Fibroblast of skin of abdomen (primary cell): ENCODE measurements around the gene EXOC4.

Experiments used
- DNase-seq: peaks from one replicate; pipeline ENCODE4 v3.0.0-alpha.2; 2013

The EXOC4 gene

DNA sequence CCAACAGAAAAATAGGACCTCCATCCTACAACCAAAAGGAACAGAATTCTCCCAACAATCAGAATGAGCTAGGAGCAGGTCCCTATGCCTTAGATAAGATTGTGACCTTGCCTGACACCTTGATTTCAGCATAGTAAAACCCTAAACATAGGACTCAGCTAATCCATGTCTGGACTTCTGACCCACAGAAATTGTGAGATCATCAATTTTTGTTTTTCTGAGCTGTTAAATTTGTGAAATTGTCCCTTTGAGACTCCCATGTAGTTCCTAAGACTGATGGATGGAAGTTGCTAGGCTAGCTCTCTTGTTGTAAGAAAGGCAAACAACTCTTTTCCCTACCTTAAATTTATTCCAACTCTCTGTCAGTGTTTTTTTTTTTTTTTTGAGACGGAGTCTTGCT is 244.2 kb downstream of the EXOC4 start:
- DNase-seq, result no peak

DNA sequence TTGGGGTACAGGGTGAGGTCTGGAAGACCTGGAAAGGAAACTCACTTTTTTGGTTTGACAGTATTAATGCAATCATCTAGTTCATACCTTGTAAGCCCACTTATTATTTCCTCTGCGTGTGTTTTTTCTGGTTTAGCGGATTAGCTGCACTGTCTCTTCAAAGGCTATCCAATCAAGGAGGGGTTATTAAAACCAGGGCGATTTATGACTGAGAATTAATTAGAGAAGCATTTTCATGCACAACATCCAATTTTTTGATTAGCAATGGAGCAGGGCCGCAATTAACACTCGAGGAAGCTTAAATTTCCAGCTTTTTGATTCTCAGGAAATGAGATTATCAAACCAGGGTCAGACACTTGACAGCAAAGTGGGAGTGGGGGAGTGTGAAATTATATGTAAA is 248.9 kb downstream of the EXOC4 start:
- no peak for DNase-seq

DNA sequence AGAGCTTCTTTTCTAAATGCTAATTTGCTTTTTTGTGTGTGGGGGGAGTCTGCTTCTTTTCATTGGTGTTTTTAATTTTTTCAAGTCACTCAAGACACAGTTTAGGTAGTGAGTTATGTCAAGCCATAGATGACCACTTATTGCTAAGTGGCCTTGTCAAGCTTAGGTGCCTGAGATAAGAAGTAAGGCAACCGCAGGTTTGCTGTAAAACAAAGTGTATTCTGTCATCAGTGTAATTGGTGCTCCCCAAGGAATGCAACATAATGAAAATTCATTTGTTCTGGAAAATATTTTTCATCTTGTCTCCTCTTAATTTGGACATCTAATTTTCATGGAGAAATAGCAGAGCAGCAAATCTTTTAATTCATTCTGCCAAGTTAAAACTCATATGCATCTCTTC is 249.6 kb downstream of the EXOC4 start:
- no peak for DNase-seq

DNA sequence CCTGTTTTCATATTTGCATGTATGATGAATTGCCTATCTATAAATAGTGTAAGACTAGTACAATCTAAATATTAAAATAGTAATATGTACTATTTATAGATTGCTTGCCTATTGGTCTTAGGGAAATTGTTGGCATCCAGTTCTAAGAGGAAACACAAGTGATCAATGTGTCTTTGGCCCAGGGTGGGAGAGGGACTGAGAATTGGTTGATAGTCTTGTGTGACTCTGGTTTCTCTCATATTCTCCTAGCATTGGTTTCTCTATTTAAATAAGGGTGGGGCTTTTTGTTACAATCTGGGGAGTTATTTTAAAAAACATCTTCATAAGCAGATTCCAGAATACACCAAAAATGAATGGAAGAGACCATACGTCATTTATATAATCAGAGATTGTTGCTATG is 250.1 kb downstream of the EXOC4 start:
- no peak for DNase-seq

DNA sequence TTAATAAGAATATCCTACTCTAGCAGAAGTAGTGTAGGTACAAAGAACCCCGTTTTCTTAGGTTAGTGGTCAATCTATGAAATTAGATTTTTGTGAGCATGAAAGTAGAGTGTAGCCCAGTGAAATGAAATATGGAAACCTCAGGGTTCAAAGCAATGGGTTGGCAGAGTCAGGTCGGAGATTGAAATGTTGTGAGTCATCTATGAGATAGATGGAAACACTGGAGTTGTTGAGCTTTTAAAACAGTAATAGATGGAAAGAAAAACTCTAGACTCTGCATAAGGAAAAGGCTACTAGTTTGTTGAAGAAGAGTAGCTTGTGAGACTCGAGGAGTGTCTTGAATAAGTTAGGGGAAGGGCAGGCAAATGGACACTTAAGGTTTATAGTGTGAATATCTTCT is 251.9 kb downstream of the EXOC4 start:
- DNase-seq, result no peak

DNA sequence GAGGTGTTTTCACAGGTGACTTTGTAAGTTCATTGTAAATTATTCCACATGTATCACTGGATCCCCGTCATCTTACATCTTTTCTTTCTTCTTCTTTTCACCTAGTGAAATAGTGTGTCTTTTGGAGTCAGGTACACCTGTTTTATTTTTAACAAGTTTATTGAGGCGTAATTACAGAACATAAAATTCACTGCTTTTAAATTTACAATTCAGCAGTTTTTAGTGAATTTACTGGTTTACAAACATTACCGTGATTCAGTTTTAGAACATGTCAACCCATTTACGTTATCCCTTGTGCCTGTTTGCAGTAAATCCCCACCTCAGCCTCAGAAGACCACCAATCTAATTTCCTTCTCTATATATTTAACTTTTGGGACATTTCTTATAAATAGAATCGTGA is 256.9 kb downstream of the EXOC4 start:
- no peak for DNase-seq

DNA sequence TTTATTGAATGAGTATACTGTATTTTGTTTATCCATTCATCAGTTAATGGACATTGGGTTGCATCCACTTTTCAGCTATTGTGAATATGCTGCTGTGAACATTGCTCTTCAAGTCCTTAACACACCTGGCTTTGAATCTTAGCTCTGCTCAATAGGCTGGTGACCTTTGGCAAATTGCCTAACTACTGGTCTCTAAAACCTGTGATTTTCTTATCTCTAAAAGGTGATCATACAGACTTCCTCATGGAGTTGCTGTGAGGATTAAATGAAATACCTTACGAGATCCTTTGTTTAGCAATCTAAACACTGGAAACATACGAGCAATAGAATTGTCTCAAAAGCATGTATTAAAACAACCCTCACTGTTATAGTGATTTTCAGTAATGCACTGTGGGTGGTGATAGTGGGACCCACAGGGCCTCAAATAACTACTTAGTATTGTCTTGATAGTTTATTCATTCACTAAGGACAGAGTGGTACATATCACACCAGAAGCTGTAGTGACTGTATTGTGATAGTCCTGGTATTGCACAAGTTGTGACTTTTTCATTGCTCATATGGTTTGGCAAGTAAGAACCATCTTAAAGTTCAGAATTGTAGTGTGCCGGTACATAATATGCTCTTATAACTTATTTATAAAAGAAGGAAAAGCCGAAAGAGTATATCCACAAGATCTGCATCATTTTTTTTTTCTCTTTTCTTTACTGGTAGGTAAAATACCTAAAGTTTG is 257.6 kb downstream of the EXOC4 start:
- DNase-seq, result no peak

DNA sequence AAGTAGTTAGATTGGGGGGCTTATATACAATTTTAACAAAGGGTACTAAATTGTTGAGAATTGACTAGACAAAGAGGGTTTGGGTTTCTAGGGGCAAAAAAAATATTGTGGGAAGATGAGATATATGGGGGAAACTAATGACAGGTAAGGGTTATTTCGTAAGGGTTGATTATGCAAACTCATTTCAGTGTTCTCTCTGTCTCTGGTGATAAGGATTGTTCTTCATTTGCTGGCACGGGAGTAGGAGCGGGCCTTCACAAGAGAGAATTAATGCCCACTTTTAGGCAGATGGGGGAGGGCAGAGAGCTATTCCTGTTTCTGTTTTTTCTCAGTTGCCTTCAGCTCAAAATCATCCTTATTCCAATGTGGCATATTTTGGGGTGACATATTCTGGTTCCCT is 258.4 kb downstream of the EXOC4 start:
- DNase-seq, result no peak

DNA sequence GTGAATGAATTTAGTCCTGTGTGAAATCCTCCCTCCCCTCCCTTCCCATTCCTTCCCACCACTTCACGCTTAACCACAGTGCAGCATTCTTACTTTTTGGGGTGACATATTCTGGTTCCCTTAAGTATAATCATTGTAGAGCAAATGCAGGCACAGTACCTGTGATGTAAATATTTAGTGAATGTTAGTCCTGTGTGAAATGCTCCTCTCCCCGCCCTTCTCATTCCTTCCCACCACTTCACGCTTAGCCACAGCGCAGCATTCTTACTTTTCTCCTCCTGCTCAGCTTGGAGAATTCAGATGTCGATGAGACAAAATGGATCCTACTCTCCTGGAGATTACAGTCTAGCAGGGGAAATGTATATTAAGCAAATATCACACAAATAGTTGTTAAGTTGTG is 258.8 kb downstream of the EXOC4 start:
- no peak for DNase-seq

DNA sequence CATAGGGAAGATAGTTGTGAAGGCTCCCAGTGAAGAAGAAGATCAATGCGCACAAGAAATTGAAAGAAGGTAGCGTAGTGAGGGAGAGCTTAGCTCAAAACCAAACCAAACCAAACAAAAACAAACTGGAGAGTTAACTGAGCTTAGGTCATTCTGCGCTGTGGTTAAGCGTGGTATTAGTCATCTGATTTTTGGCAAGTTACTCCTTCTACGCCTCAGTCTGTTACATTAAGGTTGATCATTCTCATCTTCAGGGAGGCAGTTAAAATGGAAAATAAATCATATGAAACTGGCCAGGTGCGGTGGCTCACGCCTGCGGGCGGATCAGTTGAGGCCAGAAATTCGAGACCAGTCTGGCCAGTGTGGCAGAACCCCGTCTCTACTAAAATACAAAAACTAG is 259.7 kb downstream of the EXOC4 start:
- DNase-seq, result peak; percentile 53

DNA sequence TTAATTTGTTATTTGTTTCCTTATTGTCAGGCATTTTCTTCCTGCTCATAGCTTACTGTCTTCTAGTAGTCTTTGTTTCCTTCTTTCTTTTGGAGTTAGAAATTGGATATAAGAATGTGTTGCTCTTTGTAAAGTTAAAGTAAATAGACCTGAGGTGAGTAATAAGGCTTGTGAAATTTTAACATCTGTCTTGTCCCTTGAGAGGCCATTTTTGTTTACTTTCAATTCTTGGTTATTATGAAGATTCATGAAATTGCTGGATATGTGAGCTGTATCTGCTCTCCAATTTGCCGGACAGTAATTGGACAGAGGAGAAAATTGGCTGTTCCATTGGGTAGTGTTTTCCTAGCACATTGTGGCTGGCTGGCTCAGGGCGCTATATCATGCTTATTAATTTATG is 260.7 kb downstream of the EXOC4 start:
- DNase-seq, result no peak

DNA sequence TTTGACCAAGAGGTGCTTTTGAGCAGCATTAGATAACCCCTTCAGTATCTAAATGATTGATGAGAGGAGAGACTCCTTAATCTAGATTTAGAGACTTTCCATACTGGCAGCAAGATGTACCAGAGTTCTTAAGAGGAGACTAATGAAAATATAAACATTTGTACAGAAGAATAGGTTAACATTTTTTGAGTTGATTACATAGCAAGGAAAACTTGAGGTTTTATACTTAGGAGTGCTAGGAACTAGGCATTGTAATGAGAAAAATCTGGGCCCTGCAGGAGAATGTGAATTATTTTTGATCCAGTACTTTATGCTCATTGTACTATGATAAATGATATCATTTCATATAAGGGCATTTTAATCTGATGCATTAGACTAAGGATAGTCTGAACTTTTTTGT is 261.7 kb downstream of the EXOC4 start:
- DNase-seq, result no peak

DNA sequence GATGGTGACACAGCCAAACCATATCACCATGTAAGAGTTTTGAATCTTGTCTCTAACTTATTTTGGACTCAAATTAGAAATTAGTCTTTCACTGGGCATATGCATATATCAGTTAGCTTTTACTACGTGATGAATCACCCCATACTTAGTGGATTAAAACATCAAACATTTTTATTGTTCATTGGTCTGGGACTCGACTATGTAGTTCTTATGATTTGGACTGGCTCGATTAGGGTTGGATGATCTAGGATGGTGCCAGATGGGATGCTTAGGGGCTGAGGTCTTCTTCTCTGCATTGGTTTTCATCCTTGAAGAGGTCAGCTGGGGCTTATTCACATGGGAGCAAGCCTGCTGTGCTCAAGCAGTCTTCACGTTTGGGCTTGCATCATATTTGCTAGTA is 264.9 kb downstream of the EXOC4 start:
- no peak for DNase-seq

DNA sequence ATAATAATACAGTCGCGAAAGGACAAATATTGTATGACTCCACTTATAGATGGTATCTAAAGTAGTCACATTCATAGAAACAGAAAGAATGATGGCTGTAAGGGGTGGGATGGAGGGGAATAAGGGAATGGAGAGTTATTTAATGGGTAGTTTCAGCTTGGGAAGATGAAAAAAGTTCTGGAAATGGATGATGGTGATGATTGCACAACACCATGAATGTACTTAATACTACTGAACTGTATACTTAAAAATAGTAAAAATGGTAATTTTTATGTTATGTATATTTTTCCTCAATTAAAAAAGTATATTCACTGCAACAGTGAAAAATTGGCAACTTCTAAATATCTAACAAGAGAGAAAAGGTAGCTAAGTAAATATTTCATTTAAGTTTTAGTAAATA is 265.8 kb downstream of the EXOC4 start:
- DNase-seq, result no peak

DNA sequence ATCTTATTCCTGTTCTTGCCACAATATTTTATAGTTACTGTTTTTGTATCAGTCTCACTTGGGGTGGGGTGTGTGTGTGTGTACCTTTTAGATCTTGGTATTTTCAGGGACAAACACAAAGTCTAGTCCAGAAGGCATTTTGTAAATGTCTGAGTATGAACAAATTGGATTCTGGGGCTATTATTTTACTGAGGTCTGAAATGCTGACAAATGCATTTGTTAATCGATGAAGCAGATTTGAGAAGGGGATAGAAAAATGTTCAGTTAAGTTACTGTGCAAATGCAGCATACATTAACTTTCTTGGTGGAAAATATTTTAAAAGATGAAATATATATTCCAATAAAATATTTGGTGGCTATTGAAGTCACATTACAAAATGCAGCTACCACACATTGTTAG is 267.4 kb downstream of the EXOC4 start:
- no peak for DNase-seq

DNA sequence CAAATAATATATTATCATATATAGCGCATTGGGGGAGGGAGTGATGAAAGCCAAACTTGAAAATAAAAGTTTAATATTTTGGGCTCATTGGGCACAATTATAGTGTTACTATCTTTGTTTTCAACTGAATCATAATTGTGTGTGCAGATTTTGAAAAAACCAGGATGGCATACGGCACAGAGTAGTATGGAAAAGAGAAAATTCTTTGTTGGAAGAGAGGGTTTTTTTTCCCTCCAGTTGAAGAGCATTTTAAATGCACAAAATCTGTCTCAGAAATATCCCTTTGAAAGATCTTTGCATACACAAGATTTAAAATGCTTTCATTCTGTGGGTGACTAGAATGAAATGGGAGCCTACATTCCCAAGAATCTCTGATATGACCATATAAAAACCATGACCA is 269.6 kb downstream of the EXOC4 start:
- no peak for DNase-seq

DNA sequence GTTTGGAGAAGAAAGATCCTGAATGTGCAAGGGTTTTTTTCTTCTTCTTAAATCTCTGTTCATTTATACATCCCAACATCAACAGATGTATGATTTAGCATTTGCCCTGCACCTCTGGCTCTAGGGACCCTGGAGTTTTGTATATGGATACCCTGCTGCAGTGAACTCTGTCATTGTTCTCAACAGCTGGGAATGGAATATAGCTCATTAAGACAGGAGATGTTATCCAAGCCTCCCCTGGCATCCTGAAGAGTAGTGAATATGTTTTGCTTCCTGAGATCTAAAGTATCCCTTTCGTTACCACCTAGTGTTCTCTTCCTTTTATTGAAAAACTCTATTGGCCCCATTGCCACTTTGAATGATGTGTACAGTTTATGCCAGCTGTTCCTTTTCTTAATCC is 275.9 kb downstream of the EXOC4 start:
- DNase-seq, result no peak

DNA sequence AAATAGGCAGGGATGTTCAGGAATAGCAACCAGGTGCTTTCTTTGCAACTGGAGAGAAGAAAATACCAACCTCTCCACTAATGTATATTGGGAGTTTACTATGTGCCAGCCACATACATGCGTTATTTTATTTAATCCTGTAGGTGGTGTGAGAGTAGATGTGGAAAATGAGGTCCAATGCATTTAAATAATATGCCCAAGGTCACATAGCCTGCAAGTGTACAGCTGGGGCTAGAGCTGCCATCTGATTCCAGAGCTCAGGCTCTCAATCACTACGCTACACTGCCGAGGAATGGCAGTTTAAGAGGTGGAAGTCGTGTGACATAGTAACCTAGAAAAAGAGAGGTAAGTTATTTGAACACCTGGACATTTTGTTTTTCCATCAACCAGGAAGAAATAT is 277.0 kb downstream of the EXOC4 start:
- no peak for DNase-seq

DNA sequence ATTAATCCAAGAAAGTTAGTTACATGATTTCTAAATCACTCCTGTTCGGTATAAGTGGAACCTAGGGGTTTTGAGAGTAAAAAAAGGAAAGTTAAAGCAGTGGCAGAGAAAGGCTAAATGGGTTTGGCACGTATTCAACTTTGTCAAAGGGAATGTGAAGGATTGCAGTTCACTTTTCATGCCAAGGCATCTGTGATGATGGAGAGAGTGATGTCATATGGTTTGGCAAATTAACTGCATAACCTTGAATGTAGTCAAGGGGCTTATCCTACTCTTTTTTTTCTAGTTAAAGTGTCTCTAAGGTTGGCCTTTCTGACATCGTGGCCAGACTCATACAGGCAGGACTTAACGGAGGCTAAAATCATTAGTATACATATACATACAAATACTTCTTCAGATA is 277.8 kb downstream of the EXOC4 start:
- DNase-seq, result peak; percentile 83

DNA sequence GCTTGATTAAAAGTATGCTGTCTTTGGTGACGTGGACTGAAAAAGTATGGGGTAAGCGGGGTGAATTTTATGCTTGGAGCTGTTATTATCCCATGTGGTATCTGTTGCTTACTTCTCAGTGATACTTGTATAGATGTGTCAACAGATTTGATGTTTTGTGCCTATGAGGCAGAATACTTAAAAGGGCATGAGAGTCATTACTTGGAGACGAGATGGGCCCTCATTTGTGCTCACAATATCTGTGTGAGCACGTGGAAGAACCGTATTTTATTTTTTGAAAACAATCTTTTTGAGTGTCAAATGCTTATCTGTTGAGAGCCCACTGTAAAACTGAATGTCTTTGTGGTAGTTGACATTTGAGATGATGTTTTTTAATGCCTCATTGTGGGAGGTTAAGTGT is 281.9 kb downstream of the EXOC4 start:
- no peak for DNase-seq

DNA sequence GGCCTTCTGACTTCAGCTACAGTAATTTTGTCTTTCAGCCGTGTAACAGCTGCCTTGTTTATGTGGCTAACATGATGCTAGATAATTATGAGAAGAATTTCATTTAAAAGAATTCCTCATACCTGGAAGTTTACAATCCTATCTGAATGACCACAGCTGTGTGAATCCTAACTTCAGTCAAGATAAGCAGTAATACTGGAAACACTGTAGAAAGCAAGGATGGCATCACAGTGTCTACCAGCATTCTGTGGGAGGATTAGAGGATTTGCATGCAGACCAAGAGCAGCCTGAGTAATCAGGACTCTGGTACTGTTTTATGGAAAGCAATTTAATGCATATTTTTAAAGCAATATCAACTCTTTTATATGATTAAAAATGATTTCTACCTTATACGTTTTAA is 282.4 kb downstream of the EXOC4 start:
- DNase-seq, result no peak

DNA sequence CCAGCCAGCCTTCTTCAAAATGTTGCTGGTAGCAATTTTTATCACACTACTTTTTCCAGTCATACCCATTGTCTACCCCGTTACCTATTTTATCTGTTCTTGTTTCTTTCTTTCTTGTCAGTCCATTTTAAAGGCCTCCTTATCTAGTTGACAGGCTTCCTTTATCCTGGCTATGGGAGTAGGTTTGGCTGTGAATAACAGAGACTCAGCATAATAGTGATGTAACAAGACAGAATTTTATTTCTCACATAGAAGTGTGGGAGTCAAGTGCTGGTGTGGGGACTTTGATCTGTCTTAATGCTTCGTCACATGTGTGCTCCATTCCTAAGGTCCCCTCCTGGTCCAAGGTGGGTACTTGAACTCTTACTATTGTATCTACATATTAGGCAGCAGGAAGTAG is 283.6 kb downstream of the EXOC4 start:
- DNase-seq, result no peak

DNA sequence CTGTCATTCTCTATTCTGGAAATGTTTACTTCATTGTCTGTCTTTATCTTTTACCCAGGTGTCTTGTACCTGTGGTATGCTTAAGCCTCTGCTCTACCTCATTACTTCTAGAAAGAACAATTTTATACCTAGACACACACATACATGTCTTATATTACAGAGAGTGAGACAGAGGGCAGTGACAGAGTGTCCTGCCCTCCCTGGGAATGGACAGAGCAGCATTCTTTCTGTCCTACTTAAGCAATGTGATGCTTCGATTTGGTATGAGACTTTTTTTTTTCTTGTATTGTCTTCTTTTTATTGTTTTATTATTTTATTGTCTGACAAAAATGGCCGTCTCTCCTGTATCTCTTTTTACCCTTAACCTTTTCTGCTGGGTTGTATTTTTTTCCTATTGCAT is 286.1 kb downstream of the EXOC4 start:
- no peak for DNase-seq

DNA sequence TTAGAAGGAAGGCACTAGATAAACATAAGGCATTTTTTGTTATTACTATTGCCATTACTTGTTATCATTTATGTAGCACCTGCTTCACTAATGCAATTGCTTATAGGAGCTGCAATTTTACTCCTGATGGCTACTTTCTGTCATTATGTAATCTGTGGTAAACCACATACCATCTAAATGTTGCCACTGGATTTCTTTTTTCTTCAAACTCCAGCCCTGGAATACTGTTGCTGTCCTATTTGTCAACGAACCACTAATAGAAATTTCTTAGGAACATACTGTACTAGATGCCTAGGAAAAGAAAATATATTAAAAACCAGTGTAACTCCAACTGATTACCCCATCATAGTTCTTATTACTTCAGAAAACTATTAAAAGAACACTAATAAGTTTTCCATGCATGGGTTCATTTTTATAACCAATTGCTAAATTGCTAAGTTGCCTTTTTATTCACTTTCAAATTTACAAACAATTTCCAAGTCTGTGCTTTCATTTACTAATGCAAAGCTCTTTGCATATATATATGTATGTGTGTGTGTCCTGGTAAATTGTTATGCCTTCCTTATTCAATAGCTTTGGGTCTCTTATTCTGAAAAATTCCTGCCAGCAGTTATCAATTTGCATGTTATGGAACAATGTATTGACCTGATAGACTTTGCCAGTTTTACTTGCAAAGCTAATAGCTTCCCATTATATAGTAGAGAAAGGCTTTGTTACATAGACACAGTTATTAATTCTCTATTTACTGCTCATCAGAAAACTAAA is 287.4 kb downstream of the EXOC4 start:
- DNase-seq, result no peak
